Stimulated activated CD4-positive, alpha-beta T cell treated with anti-CD3 and anti-CD28 coated beads, Interleukin-4, amount 100 ng/mL, for 48 hours (primary cell): ENCODE results near the gene TWF2.

ENCODE experiments used
- DNase-seq, 2 donors: peaks; one replicate each; pipeline ENCODE4 v3.0.0-alpha.2; 2020; ENCODE audit warnings: low read depth in 2 of 2

The TWF2 gene

DNA sequence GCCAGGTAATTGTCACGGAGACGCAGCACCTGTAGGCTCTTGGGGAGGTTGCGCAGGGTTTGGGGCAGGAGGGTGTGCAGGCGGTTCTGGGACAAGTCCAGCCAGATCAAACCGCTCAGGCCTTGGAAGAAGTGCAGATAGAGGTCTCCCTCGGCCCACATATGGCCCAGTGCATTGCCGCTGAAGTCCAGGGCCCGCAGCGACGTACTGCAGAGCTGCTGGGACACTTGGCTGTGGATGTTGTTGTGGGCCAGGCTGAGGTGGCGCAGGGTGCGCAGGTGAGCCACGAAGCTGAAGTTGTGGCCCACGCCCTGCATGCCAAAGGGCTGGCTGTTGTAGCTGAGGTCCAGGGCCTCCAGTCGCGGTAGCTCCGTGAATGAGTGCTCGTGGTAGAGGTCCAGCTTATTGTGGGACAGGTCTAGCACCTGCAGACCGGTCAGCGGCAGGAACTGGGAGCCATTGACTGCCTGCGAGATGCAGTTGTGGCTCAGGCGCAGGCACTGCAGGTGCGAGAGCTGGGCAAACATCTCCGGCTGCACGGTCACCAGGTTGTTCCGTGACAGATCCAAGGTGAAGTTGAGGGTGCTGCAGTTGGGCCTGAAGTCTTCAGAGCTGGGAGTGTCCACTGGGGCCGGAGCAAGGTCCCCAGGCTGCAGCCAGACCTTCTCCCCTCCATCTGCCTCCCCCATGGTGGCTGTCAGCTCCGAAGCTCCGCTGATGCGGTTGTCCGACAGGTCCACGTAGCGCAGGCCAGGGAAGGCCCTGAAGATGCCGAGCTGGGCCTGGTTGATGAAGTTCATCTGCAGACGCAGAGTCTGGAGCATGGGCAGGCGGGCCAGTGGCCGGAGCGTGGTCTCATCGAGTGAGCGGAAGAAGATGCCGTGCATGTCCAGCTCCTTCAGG, 16.4 kb downstream of the TWF2 start:
- DNase-seq = no peak

- no peak for DNase-seq
These were observed 17.2 kb downstream of the TWF2 start for GRCh38 chr3:52221563-52222318.

GRCh38 chr3:52221141-52221562, 17.8 kb downstream of the TWF2 start:
- no peak for DNase-seq

- DNase-seq = peak; percentile 87 to 96
These were observed 18.5 kb downstream of the TWF2 start for GRCh38 chr3:52220380-52221026.

DNA sequence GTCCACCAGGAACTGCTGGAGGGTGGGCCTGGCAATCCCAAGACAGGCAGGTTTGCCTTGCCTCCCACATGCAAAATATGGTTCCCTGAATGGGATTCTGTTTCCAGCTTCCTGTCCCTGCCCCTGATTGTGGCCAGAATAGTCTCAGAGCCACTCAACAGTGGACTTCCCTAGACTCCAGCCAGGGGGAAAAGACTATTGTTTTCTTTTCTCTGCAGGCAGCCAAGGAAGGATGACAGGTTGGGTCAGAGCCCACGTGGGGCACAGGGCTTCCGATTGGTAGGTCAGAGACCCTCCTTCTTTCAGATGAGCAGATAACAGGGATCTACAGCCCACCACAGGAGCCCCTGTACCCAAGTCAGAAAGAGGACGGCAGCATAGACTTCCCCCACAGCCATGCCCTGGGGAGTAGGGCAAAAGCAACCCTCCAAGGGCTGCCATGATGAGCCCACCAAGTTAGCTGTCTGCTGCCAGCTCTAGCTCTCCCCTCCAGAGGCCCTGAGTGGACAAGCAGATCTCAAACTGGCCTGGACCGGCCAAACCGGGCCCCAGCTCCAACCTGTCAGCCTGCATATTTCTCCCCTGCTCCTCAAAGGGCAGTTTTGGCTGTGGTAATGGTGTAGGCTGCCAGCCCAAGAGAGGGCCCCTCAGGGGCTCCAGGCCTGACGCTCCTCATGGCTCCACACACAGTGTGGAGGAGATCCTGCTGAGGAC, 19.9 kb downstream of the TWF2 start:
- no peak for DNase-seq

- no peak for DNase-seq
These were observed 20.5 kb downstream of the TWF2 start for GRCh38 chr3:52218454-52218853.

DNA sequence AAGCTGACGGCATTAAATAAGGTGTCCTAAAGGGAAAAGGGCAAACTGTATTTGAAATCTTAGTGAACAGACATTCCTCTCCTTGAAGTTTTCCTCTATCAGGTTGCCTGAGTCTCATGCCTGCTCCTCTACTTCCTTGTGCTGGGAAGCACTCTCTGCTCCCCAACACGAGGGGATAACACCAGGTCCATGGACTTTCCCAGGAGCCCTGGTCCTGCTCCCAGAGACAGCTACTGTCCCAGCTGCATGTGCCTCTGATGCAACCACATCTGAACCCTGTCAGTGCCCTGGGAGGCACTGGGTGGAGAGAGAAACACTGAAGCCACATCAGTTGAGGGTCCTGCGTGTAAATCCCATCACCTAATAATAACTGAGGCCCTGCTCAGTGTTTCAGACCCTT, 20.9 kb downstream of the TWF2 start:
- no peak for DNase-seq

- no peak for DNase-seq
These were observed 21.6 kb downstream of the TWF2 start for GRCh38 chr3:52217409-52217805.

GRCh38 chr3:52216585-52217408, 22.2 kb downstream of the TWF2 start:
- no peak for DNase-seq

- no peak for DNase-seq
These were observed 23.6 kb downstream of the TWF2 start for GRCh38 chr3:52215351-52215750.

DNA sequence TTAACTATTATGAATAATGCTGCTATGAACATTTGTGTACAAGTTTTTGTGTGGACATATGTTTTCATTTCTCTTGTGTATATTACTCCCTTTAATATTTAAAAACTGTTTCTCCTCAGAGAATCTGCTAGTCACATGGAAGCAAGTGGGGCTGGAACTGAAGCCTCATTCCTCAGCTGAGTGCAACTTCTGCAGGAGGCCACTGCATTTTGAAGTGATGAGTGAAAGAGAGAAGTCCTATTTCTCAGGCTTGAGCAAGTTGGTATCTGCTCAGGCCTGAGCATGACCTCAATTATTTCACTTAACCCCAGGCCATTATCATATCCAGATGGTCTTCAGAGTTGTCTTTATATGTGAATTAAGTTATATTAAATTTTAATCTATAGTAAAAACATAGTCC, 25.1 kb downstream of the TWF2 start:
- no peak for DNase-seq

GRCh38 chr3:52213005-52213404, 26.0 kb downstream of the TWF2 start:
- no peak for DNase-seq

DNA sequence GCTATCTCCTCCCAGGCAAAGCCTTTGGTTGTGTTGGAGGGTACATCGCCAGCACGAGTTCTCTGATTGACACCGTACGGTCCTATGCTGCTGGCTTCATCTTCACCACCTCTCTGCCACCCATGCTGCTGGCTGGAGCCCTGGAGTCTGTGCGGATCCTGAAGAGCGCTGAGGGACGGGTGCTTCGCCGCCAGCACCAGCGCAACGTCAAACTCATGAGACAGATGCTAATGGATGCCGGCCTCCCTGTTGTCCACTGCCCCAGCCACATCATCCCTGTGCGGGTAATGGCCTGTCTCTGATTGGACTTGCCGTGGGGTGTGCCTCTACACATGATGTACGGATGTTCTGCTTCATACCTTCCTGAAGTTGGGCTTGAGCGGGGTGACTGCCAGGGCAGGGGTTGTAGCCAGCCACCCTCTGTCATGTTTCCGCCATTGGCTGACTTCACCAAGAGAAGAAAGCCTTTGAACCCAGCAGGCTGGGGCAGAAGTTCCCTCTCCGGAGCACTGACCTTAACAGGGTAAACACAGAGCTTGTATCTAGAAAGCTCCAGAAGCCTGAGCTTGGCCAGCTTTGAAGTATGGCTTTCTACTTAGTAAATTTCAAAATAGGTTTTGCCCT, 27.6 kb downstream of the TWF2 start:
- no peak for DNase-seq

DNA sequence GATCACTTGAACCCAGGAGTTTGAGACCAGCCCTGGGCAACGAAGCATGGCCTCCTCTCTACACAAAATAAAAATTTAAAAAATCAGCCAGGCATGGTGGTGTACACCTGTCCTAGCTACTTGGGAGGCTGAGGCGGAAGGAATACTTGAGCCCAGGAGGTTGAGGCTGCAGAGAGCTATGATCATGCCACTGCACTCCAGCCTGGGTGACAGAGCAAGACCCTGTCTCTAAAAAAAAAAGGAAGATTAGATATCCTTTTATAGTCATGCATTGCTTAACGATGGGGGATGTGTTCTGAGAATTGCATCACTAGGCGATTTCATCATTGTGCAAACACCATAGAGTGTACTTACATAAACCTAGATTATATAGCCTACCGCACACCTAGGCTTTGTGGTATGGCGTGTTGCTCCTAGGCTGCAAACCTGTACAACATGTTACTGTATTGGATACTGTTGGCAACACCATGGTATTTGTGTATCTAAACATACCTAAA, 28.4 kb downstream of the TWF2 start:
- DNase-seq = no peak

DNA sequence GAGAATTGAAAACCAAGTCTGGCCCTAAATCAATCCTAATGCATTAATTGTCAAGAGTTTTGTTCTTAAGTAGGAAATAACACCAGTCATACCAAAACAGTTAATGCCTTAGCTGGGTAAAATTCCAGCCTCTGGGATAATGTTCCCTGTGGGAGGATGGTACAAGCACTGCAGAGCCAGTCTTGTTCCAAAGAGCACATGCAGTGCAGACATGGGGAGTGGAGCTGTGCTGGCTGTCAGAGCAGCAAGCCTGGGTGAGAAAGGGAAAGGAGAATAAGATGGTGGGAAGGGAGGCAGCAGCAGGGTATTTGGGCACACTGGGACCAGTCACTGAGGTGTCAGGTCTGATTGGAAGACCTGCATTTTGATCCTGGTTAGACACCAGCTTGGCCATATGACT, 28.9 kb downstream of the TWF2 start:
- DNase-seq = no peak

- DNase-seq = no peak
These were observed 30.4 kb downstream of the TWF2 start for GRCh38 chr3:52208556-52208955.

- no peak for DNase-seq
These were observed 33.1 kb downstream of the TWF2 start for GRCh38 chr3:52205727-52206372.

DNA sequence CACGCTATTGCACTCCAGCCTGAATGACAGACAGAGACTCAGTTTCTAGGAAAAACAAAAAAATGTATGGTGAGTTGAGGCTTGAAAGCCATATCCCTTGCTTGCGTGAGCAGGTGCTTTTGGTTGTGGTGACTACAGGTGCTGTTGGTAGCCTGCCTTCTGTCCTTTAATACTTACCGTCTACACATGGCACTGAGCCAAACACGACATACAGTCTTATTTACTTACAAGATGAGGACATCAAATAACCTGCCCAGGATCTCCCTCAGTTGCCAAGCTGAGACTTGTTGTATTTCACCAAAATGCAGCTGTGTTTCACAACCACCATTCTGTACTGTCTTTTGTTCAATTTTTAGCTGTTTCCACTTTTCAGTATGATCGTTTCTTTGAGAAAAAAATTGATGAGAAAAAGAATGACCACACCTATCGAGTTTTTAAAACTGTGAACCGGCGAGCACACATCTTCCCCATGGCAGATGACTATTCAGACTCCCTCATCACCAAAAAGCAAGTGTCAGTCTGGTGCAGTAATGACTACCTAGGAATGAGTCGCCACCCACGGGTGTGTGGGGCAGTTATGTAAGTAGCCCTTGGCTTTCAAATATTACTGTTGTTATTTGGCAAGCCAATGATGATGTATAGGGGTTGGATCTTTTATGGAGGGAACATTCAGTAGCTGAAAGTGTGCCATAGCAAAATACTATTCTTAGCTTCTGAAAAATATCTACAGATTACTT, 34.5 kb downstream of the TWF2 start:
- no peak for DNase-seq

- DNase-seq = no peak
These were observed 35.3 kb downstream of the TWF2 start for GRCh38 chr3:52203701-52204100.
